Tibial artery (tissue), 4 donors: ENCODE data around the gene FKBP5.
A peak's percentile ranks its signal among the peaks of the same experiment; 100 is the strongest.

Experiments
- DNase-seq, 2 donors: peaks; one replicate each; pipeline ENCODE4 v3.0.0-alpha.2; 2019
- H3K27ac ChIP-seq, 2 donors: fragments of 200-600 bp; sonication (generic) in 1 of 2; 1 replicate in 1 of 2; 2 replicates in 1 of 2; pipeline ENCODE4 v1.5.1; 2018 to 2019; ENCODE audit warnings: mild to moderate bottlenecking in 1 of 2
- H3K27me3 ChIP-seq, 2 donors: fragments of 200-600 bp; sonication (generic) in 1 of 2; one replicate each; pipeline versions ENCODE4 v1.5.1 to v1.6.0; 2016 to 2019
- H3K36me3 ChIP-seq, 3 donors: fragments of 200-600 bp; sonication (generic) in 2 of 3; one replicate each; pipeline ENCODE4 v1.5.1; 2016 to 2019; ENCODE audit warnings: mild to moderate bottlenecking in 2 of 3
- H3K4me1 ChIP-seq, 4 donors: fragments of 200-600 bp; sonication (generic) in 2 of 4; 1 replicate in 3 of 4; 2 replicates in 1 of 4; pipeline ENCODE4 v1.5.1; 2016 to 2019
- H3K4me3 ChIP-seq, 2 donors: fragments of 200-600 bp; sonication (generic) in 1 of 2; 1 replicate in 1 of 2; 2 replicates in 1 of 2; pipeline ENCODE4 v1.5.1; 2018 to 2019; ENCODE audit warnings: mild to moderate bottlenecking in 2 of 2
- H3K9me3 ChIP-seq, 3 donors: fragments of 200-600 bp; sonication (generic) in 1 of 3; one replicate each; pipeline ENCODE4 v1.5.1; 2016 to 2019
- CTCF ChIP-seq, 2 experiments: fragments of 200-600 bp in 1 of 2; fragments of 450-650 bp in 1 of 2; IDR thresholded peaks; one replicate each; pipeline ENCODE4 v1.5.1; 2017 to 2019; ENCODE audit warnings: antibody characterized with exemption in 2 of 2, mild to moderate bottlenecking in 1 of 2, moderate library complexity in 1 of 2
- intact Hi-C: fragments of 100-400 bp; cut with DNase I; formaldehyde crosslinking; loops from one replicate; pipeline ENCODE4 v1.15.0; 2023; ENCODE audit warnings: low total_unique reads

Gene FKBP5

GRCh38 chr6:35725721-35726438, 37.2 kb upstream of the FKBP5 start:
- intact Hi-C loops, result loop anchor here (2.0 to 5.0 kb wide), 2 partner anchors 37 to 124 kb away; partner anchors contain the start of gene FKBP5
- DNase-seq, result peak; percentile 86 to 96

GRCh38 chr6:35725081-35725708, 36.5 kb upstream of the FKBP5 start:
- no peaks in the 10 kb centered on the region for H3K9me3 ChIP-seq
- H3K4me3 ChIP-seq, result peak overlapping the region in 1 of 2 donors; percentile 14
- TF ChIP-seq CTCF (IDR thresholded peaks at IDR 0.05), result no peak
- peak overlapping the region; percentile 97 to 99 for H3K27ac ChIP-seq
- H3K4me1 ChIP-seq, result peaks cover 6 to 96% (median 89%) of the 10 kb centered on the region in 4 donors
- H3K27me3 ChIP-seq, result no peaks in the 10 kb centered on the region
- DNase-seq, result no peak
- intact Hi-C loops, result loop anchor here (5.0 kb wide), 1 partner anchor 123 kb away; no protein-coding TSS in a partner anchor
- no peaks in the 10 kb centered on the region for H3K36me3 ChIP-seq

More at GRCh38 chr6:35725721-35726438, 37.2 kb upstream of the FKBP5 start:
- no peaks in the 10 kb centered on the region for H3K27me3 ChIP-seq
- H3K4me1 ChIP-seq, result peaks cover 6 to 96% (median 90%) of the 10 kb centered on the region in 4 donors
- no peaks in the 10 kb centered on the region for H3K36me3 ChIP-seq
- H3K9me3 ChIP-seq, result no peaks in the 10 kb centered on the region
- H3K27ac ChIP-seq, result peak overlapping the region; percentile 97 to 99
- peak; percentile 14 to 49 for TF ChIP-seq CTCF (IDR thresholded peaks at IDR 0.05)
- H3K4me3 ChIP-seq, result peak overlapping the region; percentile 27 to 64

DNA sequence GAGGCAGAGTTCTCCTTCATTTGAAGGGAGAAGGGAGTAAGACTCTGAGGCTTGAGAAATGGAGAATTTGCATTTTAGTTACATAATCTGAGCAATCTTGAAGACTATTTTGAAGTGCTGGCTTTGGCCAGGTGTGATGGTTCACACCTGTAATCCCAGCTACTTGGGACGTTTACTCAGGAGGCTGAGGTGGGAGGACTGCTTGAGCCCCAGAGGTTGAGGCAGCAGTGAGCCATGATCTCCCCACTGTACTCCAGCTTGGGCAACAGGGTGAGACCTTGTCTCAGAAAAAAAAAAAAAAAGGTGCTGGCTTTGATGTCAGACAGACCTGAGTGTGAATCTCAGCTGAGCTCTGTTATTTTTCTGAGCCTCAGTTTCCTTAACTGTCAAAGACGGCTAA, 35.8 kb upstream of the FKBP5 start:
- intact Hi-C loops, result no loop called here
- H3K27ac ChIP-seq, result peak overlapping the region; percentile 97 to 99
- no peak for DNase-seq

DNA sequence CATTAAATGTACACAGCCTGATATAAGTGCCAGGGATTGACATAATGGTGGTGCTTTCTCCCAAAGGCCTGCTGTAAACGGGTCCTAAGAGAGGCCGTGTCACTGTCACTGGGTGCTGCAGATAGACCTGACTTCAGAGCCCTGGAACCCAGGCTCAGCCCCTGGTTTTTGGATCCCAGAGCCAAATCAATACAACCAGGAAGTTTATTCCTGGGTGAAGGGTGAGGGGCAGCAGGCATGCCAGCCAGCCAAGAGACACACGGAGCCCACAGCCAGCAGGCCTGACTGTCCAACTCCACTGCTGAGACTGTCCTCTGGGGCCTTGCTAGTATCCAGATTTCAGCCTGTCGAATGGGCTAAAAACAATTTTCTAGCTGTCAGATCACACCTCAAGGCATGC, 35.3 kb upstream of the FKBP5 start:
- TF ChIP-seq CTCF (IDR thresholded peaks at IDR 0.05), result no peak
- no peaks in the 10 kb centered on the region for H3K27me3 ChIP-seq
- H3K9me3 ChIP-seq, result no peaks in the 10 kb centered on the region
- H3K4me3 ChIP-seq, result no peak overlapping the region
- intact Hi-C loops, result no loop called here
- peak overlapping the region; percentile 97 to 99 for H3K27ac ChIP-seq
- no peaks in the 10 kb centered on the region for H3K36me3 ChIP-seq
- peaks cover 6 to 96% (median 89%) of the 10 kb centered on the region in 4 donors for H3K4me1 ChIP-seq
- DNase-seq, result peak in 1 of 2 donors; percentile 62

More for the DNA sequence above, 35.8 kb upstream of the FKBP5 start:
- TF ChIP-seq CTCF (IDR thresholded peaks at IDR 0.05), result no peak
- Histone ChIP-seq H3K36me3 (no peaks in the 10 kb centered on the region), H3K27me3 (no peaks in the 10 kb centered on the region), H3K4me1 (peaks cover 6 to 96% (median 89%) of the 10 kb centered on the region in 4 donors), H3K9me3 (no peaks in the 10 kb centered on the region), H3K4me3 (no peak overlapping the region)

DNA sequence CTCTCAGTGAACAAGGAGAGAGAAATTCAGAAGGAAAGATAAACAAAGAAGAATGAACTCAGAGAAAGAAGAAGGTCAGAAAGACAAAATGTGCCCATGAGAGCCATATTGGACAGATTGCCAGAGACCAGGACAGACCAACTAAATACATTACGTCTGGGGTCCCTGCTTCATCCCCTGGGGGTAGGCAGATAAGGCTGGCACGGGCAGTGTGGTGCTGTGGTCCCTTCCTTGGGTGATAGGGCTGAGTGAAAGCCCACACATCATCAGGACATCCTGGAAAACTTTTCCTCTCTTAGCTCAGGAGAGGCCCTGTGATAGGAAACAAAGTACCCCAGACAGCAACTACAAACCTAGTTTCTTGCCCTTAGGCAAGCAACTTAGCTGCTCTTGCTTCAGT, 34.9 kb upstream of the FKBP5 start:
- H3K9me3 ChIP-seq, result no peaks in the 10 kb centered on the region
- TF ChIP-seq CTCF (IDR thresholded peaks at IDR 0.05), result no peak

More for the DNA sequence above, 34.9 kb upstream of the FKBP5 start:
- Histone ChIP-seq H3K4me3 (no peak overlapping the region), H3K36me3 (no peaks in the 10 kb centered on the region), H3K27me3 (no peaks in the 10 kb centered on the region), H3K27ac (peak overlapping the region; percentile 97 to 99), H3K4me1 (peaks cover 6 to 96% (median 89%) of the 10 kb centered on the region in 4 donors)
- peak in 1 of 2 donors; percentile 57 for DNase-seq
- intact Hi-C loops, result no loop called here
